GM18507 (cell line): ENCODE results near the gene NSMCE1.
"Not testable (repeated sequence)": the region's sequence is repeated elsewhere in the genome, so short reads cannot be mapped to it uniquely, and the experiment has no call there.

Source experiments
- DNase-seq: peaks from one replicate; pipeline ENCODE4 v3.0.0; 2011; ENCODE audit warnings: low read depth; ENCODE audit not compliant: insufficient read length; ENCODE audit errors: extremely low spot score
- FAIRE-seq: peaks from 2 replicates; lab custom pipeline; 2011; peaks lifted over from hg19 to GRCh38; lab: Jason Lieb, UNC

Gene NSMCE1

DNA sequence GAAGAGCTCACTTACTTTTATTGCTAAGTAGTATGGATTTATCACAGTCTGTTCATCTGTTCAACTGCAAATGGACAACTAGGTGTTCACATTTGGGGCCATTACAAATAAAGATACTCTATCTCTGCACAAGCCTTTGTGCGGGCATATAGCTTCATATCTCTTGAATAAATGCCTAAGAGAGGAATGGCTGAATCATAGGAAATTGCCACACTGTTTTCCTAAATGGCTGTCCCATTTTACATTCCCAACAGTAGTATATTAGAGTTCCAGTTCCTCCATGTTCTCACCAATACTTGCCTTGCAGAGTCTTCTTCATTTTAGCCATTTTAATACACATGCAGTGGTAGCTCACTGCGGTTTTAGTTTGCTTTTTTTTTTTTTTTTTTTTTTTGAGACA, 20.5 kb downstream of the NSMCE1 start:
- FAIRE-seq (no peak), DNase-seq (no peak)

DNA sequence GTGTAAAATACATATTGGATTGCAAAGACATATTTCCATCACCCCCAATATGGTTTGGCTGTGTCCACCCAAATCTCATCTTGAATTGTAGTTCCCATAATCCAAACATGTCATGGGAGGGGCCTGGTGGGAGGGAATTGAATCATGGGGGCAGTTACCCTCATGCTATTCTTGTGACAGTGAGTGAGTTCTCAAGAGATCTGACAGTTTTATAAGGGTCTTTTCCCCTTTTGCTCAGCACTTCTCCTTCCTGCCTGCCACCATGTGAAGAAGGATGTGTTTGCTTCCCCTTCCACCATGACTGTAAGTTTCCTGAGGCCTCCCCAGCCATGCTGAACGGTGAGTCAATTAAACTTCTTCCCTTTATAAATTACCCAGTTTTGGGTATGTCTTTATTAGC, 21.5 kb downstream of the NSMCE1 start:
- DNase-seq, FAIRE-seq: not testable (repeated sequence)

DNA sequence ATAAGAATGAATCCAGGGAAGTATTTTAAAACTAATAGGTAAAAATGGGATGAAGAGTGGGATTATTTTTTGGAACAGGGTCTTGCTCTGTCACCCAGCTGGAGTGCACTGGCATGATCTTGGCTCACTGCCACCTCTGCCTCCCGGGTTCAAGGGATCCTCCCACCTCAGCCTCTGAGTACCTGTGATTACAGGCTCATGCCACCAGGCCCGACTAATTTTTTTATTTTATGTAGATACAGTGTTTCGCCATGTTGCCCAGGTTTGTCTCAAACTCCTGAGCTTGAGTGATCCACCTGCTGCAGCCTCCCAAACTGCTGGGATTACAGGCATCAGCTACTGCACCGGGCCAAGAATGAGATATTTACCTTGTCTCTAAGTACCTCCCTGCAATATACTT, 22.1 kb downstream of the NSMCE1 start:
- no peak for DNase-seq
- no peak for FAIRE-seq

DNA sequence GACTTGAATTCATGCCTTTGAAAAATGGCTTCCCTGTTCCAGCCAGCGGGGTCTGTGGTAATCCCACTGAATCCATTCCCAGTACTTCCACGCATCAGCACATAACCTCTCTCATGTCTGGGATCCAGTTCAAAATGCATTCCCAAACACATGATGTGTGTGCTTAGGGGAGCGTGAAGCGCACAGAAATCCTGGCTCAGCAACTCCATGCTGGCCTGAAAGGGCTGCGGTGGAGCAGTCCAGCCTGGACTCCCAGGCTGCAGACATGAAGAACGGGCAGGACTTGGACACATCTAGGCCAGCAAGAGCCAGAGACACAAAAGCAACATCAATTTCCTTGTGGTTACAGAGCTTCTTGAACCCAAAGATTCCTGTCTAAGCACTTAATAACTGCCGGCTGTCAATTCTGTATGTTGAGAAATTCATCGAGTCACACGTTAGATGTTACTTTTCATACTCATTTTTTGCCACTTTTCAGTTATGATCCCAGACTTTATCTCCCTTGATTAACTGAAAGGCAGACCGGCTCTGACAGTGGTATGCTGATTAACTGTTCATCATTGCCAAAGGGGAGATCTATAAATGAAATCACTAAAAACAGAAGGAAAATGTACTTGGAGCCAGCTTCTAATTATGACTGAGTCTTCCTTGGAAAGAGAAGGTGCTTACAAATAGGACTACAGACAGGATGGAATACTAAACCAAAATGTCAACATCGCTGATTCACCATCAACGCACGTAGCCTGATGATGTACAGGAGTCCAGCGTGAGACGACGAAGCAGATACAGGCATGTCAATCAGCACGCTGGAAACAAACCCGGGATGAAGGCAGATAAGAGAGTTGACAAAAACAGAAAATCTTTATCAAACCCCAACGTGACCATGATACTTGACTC, 23.0 kb downstream of the NSMCE1 start:
- DNase-seq (no peak), FAIRE-seq (no peak)

DNA sequence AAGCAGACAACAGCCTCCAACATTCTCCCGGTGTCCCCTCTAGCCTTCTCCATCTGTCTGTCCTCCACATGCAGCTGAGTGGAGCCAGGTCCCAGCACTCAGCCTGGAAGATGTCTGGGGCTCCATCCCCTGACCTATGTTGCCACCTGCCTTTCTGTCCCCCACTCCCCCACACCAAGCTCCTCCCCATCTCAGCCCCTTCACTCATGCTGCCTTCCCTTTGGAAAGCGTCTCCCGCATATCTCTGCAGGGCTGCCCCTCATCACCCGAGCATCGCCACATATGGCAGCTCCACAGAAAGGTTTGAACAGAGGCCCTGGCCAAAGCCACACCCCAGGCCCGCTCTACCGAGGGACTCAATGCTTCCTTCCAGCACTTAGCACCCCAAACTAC, 24.2 kb downstream of the NSMCE1 start:
- no peak for DNase-seq
- no peak for FAIRE-seq

DNA sequence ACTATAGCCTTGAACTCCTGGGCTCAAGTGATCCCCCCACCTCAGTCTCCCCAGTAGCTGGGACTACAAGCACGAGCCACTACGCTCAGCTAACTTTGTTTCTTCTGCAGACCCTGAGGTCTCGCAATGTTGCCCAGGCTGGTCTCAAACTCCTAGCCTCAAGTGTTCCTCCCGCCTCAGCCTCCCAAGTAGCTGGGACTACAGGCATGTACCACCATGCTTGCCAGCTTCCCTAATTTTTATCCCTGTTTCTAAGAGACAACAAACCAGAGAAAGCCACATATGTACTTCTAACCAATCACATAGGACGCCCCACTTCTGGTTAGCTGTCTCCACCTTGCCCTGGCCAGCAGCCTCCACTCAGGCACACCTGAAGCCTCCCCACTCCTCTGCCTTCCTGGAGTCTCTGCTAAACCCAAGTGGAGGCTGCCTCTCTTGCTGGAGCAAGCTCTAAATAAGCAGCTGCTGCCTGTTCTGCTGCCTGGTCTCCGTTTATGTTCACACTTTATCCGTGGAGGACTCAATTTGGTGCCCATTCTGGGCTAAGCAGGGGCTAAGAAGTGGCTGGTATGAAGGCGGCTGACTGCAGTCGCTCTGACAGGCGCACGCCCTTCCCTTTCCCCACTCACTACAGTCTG, 24.7 kb downstream of the NSMCE1 start:
- DNase-seq (no peak), FAIRE-seq (no peak)

DNA sequence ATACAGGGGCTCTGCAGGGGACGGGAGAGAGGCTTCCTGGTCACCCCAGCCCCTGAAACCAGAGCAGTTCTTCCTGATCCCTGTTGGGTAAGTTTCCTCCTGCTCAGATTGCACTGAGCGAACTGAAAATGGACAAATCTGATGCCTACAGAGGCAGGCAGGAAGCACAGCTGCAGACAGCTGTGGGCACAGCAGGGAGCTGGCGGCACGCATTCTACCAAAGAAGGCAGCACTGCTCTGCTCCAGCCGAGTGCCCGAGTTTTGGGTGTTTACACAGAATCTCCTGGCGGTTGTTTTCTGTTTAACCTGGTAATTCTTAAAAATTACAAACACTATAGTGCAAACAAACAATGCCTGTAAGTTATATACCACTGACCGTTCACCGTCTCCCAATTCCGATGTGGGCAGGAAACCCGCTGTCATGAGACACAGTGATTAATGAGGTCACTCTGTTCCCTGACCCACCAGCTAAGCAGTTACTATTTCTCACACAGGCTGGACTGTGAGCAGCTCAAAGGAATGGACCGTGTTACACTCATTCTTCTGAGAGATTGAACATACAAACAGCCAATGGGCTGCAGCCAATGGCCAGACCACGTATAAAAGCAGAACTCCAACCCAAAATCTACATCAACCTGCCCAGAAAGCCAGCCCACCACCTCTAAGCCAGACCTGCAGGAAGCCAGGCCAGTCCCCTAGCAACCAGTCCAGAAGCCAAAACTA, 25.5 kb downstream of the NSMCE1 start:
- FAIRE-seq, result no peak
- DNase-seq, result no peak

DNA sequence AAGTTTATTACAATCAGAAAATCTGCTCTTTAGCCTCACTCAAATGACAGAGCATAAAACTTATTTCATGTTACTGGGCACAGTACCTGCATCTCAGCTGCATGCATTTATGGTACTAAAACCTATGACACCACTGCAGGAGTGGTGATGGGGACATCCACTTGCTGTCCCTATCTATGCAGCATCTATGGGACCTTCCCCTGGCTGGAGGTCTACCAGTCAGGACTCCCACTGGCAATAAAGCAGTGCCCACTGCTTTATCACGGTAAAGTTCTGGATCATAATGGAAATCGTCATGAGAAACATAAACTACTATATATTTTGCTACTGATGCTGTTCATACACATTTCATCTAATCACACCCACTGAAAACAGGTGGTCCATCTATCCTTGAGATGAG, 26.2 kb downstream of the NSMCE1 start:
- DNase-seq (no peak), FAIRE-seq (no peak)

DNA sequence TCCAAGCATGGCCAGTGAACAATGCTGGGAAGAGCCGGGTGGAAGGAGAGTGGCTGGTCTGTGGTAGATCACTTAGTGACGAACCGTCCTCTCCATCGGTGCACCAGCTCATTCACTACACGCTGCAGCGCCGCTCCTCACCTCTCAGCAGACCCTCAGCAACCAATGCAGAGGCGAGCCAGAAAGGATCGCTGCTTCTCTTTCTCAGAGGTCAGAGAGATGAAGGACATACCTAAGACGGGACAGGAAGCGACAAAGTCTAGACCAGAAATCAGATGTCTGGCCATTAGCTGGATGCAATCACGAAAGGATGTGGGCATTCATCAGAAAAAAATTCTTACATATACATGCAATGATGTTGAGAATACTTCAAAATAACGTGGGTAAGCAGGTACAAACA, 26.9 kb downstream of the NSMCE1 start:
- no peak for FAIRE-seq
- DNase-seq, result no peak

DNA sequence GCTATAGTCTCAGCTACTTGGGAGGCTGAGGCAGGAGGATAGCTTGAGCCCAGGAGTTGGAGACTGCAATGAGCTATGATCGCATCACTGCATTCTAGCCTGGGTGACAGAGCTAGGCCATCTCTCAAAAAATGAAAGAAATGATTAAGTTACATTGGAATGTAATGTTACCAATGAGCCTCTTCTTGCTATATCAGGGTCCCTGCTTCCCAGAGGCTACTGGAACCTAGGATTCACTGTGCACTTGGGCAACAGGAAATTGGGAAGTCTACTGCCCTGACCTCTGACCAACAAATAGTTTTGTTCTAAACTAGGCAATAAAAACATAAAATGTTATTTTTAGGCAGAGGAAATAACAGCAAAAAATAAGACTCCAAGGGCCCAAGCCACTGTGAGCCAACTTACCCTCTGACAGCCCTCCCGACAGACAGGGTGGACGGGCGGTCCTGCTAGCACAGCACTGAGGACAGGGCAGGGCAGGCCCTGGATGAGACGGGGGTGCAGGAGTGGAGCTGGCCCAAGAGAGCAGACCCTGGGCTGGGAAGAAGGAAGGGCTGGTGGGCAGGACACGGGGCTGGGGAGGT, 27.5 kb downstream of the NSMCE1 start:
- FAIRE-seq, result no peak
- DNase-seq, result no peak

DNA sequence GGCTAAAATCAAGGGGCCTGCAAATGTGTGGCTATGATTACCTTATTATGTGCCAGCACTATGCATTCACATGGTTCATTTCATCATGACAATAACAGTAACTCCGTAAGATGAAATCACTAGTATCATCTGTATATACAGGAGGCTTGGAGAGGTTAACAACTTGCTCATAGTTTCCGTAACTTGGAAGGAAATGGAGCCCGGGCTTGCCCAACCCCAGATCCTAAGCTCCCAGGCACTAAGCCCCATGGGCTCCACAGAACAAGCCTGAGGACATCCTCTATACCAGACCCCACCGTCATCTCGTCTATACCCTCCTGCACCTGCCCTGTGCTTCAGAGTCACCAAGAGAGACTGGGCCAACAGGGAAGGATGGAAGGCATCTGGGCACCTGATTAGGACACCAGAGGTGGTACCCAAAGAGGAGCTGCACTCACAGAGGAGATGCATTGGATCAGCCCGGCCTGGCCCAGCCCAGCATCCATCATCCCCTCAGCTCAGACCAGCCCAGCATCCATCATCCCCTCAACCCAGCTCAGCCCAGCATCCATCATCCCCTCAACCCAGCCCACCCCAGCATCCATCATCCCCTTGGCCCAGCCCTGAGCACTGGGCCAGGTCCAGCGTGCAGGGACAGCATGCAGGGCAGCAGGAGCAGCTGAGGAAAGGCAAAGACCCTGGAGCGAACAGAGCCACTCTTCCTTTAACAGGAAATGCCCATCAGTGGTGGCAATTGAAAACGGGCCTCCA, 28.5 kb downstream of the NSMCE1 start:
- FAIRE-seq (no peak), DNase-seq (no peak)

DNA sequence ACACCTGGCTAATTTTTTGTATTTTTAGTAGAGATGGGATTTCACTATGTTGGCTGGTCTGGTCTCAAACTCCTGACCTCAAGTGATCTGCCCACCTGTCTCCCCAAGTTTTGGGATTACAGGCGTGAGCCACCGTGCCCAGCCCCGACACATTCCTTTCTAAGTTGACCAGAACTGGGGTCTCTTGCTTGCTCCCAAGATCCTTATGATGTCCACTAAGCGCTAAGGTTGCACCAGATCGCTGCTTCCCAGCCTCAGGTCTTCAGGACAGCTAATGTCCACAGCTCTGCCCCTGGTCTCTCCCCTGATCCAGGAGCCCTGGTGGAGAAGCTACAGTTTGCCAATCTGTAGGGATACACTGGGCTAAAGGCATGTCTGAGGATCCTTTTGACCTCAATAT, 29.5 kb downstream of the NSMCE1 start:
- DNase-seq (no peak), FAIRE-seq (no peak)

DNA sequence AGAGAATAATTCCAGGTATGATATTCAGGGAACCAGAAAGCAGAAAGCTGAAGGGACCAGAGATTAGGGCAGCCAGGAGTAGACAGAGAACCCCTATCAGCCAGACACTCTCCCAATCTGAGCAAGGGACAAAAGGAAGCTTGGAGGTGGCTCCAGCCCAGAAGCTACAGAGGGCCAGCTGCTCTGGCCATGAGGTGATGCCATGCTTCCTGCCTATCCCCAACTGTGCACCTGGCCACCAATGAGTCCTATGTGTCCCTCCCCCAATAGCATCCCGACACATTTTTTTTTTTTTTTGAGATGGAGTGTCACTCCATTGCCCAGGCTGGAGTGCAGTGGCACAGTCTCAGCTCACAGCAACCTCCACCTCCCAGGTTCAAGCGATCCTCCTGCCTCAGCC, 30.0 kb downstream of the NSMCE1 start:
- DNase-seq (no peak), FAIRE-seq (no peak)

DNA sequence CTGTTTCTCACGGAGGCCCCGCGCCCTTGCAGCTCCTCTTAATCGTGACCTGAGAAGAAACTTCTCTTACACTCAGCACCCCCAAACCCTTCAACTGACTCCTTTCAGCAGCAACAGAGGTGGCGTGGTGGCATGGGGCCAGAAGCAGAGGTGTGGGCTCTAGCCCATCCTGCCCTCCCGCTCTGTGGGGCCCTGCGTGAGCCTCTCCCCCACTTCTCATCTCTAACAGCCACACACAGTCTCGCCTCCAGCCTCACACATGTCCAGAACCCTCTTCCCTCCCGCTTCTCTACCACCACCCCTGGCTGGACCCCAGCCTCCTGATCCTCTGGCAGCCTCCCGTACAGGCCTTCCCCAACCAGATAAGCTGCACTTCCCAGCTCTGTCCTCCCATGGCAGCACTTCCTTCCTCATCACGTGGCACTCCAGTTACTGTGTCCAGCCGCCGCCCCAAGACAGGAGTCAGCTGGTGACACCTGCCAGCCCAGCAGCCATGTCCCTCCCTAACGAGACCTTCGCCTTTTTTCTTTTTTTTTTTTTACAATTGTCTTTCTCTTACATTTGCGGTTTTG, 30.5 kb downstream of the NSMCE1 start:
- FAIRE-seq, result no peak
- DNase-seq, result no peak

DNA sequence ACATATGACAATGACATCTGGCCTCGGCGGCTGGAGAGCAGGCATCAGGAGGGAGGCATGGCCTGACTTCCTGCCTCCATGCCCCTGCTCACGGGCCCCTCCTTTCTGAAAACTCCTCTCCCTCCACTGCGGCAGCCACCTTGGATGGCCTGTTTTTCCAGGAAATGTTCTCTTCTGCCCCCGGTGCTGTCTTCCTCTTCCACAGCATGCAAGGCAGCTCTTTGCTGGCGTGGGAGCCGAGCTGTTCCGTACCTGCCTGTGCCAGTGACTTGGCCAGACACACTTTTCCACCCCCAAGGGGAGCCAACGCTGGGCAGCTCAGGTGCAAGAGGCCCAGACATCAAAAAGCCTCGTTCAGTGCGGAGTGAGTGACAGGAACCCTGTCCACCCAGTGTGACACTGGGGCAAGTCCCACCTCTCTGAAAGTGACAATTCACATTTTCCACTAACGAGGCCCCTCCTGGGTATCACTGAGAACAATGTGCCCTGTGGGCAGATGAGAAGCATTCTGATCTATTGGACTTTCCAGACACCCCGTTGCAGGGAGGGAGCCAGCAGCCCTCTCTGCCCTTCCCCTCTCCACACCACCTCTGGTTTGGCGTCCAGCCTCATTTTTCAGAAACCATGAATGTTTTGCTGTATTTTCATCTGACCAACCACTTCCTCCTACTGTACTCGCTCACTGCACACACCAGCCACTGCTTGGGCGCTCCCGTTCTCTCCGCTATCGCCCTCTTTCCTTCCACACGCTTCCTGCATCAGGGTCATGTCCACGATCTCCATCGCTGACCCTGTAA, 31.2 kb downstream of the NSMCE1 start:
- FAIRE-seq, result peak; percentile 88
- DNase-seq, result no peak

DNA sequence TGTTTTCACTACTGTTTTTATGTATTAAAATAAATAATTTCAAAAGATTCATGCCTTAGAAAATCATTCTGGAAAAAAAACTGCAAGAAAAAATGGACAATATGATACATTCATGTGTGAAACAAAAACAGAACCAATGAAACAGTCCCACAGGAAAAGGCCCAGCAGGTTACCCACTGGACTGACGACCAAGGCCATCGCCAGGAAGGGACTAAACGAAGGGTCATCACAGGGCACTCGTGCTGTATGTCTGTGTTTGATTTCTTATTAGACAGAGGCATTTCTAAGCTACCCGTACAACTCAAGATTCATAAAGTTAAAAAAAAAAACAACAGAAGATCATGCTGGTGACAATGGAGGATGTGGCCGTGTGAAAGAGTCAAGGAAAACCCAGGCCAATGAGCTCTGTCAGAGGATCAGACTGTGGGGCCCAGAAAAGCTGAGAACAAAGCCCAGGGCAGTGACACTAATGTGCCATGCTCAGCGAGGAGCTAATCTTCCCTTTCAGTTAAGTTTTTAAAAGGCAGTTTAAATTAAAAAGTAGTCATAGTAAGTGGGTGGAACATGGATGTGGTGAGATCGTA, 31.8 kb downstream of the NSMCE1 start:
- DNase-seq, result no peak
- peak; percentile 9 for FAIRE-seq

DNA sequence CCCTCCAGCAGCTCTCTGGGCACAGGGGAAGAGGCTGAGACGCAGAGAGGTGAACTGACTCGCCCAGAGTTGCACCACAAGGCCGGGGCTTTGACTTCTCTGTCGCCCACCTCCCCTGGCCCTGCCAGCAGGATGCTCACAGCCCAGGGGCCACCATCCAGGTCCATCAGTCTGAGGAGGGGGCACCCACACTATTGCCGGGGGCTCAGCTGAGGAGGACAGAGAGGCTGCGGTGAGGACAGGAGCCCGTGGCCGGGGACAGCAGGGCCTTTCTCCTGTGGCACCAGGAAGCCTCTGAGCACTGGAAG, 32.7 kb downstream of the NSMCE1 start:
- DNase-seq (no peak), FAIRE-seq (no peak)
